KMS-11 (cell line): Measurements from ENCODE around the gene CKAP5.

Experiments
- H2AFZ ChIP-seq: fragments of 200-600 bp; sonication (generic); 2 replicates; pipeline ENCODE4 v1.6.1; 2016; ENCODE audit warnings: antibody characterized with exemption, mixed run types, low read depth
- H3K27ac ChIP-seq: fragments of 200-600 bp; sonication (generic); 2 replicates; pipeline ENCODE4 v1.6.1; 2016; ENCODE audit warnings: mild to moderate bottlenecking, mixed run types
- H3K27me3 ChIP-seq: fragments of 200-600 bp; sonication (generic); 2 replicates; pipeline ENCODE4 v1.6.1; 2017; ENCODE audit warnings: mild to moderate bottlenecking, low read depth, mixed run types, moderate library complexity; ENCODE audit not compliant: insufficient read depth
- H3K36me3 ChIP-seq: fragments of 200-600 bp; sonication (generic); 2 replicates; pipeline ENCODE4 v1.6.1; 2017; ENCODE audit warnings: mild to moderate bottlenecking, mixed run types; ENCODE audit not compliant: insufficient read depth
- H3K4me1 ChIP-seq: fragments of 200-600 bp; sonication (generic); 2 replicates; pipeline ENCODE4 v1.6.1; 2016; ENCODE audit warnings: mild to moderate bottlenecking, low read depth, mixed run types; ENCODE audit not compliant: poor library complexity, severe bottlenecking
- H3K4me2 ChIP-seq: fragments of 200-600 bp; sonication (generic); 2 replicates; pipeline ENCODE4 v1.7.0; 2016; ENCODE audit warnings: mild to moderate bottlenecking, mixed run types
- H3K4me3 ChIP-seq: fragments of 200-600 bp; sonication (generic); IDR thresholded peaks from 2 replicates; pipeline ENCODE4 v1.6.1; 2017; ENCODE audit warnings: low read depth, low read length, mixed read lengths; ENCODE audit not compliant: insufficient read depth
- H3K79me2 ChIP-seq: fragments of 200-600 bp; sonication (generic); 2 replicates; pipeline ENCODE4 v1.6.1; 2016; ENCODE audit warnings: low read depth, mixed run types; ENCODE audit not compliant: insufficient read depth
- H3K9ac ChIP-seq: fragments of 200-600 bp; sonication (generic); 2 replicates; pipeline ENCODE4 v1.6.1; 2016; ENCODE audit warnings: mild to moderate bottlenecking, mixed run types
- H4K20me1 ChIP-seq: fragments of 200-600 bp; sonication (generic); 2 replicates; pipeline ENCODE4 v1.6.1; 2016; ENCODE audit warnings: mild to moderate bottlenecking, mixed run types; ENCODE audit not compliant: insufficient read depth
- TF ChIP-seq, protein P1 (sequence below): fragments of 200-600 bp; sonication (generic); conservative IDR thresholded peaks from 2 replicates; pipeline ENCODE4 v1.6.1; 2017; ENCODE audit warnings: low read depth, mild to moderate bottlenecking, antibody characterized with exemption, low read length, moderate library complexity, mixed read lengths

CKAP5 gene

DNA sequence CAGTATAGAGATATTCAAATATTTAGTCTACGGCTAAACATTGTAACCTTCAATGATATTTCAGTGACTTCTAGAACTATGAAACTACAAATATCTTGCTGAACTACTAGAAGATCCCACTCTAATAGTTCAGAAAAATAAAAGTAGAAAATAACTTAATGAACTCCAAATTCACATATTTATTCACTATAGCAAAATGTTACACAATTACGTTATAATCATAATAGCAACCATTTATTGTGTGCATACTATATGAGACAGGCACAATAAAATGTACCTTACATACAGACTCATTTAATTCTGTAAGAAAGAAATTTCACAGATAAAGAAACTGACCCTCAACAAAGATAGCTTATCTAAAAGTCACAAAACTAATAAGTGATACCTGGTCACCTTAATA lies 69.2 kb downstream of the CKAP5 start:
- H3K9ac ChIP-seq, result no peak overlapping the region
- no peak overlapping the region for H3K4me2 ChIP-seq
- H3K27ac ChIP-seq, result no peak overlapping the region
- H3K79me2 ChIP-seq, result no peaks in the 10 kb centered on the region
- H3K4me1 ChIP-seq, result no peaks in the 10 kb centered on the region
- no peak overlapping the region for H3K4me3 ChIP-seq
- peaks cover 14% of the 10 kb centered on the region; the same call in 1 of the 2 replicates for H3K36me3 ChIP-seq
- H3K27me3 ChIP-seq, result no peaks in the 10 kb centered on the region
- H2AFZ ChIP-seq, result no peak overlapping the region
- TF ChIP-seq, protein P1, sequence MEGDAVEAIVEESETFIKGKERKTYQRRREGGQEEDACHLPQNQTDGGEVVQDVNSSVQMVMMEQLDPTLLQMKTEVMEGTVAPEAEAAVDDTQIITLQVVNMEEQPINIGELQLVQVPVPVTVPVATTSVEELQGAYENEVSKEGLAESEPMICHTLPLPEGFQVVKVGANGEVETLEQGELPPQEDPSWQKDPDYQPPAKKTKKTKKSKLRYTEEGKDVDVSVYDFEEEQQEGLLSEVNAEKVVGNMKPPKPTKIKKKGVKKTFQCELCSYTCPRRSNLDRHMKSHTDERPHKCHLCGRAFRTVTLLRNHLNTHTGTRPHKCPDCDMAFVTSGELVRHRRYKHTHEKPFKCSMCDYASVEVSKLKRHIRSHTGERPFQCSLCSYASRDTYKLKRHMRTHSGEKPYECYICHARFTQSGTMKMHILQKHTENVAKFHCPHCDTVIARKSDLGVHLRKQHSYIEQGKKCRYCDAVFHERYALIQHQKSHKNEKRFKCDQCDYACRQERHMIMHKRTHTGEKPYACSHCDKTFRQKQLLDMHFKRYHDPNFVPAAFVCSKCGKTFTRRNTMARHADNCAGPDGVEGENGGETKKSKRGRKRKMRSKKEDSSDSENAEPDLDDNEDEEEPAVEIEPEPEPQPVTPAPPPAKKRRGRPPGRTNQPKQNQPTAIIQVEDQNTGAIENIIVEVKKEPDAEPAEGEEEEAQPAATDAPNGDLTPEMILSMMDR, result no peak
- H4K20me1 ChIP-seq, result no peaks in the 10 kb centered on the region

DNA sequence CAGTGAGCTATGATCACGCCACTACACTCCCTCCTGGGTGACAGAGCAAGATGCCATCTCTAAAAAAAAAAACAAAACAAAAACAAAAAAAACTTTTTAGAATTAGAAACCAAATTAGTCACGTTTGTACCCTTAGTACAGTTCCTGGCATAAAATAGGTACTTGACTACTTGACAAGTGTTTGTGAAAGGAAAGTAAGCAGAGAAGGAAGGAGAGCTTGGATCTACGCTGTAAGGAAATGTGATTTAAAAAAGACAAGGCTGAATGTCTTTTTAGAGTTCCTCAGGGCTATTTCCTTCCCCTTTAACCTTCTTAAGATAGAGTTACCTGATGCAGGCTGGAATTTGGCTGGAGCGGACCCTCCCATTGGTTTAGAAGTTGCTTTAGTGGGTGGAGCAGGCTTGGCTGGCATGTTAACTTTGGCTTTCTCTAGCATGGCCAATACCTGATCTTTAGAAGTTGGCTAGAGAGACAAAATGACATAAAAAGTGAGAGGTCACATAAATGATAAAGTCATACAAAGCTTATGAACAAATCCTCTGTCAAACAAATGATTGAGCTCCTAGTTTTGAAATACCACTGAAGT lies 76.4 kb downstream of the CKAP5 start:
- Histone ChIP-seq H3K4me2 (no peak overlapping the region), H2AFZ (no peak overlapping the region), H3K4me3 (no peak overlapping the region), H3K27ac (no peak overlapping the region), H3K9ac (no peak overlapping the region), H3K79me2 (no peaks in the 10 kb centered on the region), H4K20me1 (no peaks in the 10 kb centered on the region), H3K27me3 (no peaks in the 10 kb centered on the region), H3K4me1 (no peaks in the 10 kb centered on the region), H3K36me3 (no peaks in the 10 kb centered on the region; the same call in 1 of the 2 replicates)
- TF ChIP-seq, protein P1, result no peak

DNA sequence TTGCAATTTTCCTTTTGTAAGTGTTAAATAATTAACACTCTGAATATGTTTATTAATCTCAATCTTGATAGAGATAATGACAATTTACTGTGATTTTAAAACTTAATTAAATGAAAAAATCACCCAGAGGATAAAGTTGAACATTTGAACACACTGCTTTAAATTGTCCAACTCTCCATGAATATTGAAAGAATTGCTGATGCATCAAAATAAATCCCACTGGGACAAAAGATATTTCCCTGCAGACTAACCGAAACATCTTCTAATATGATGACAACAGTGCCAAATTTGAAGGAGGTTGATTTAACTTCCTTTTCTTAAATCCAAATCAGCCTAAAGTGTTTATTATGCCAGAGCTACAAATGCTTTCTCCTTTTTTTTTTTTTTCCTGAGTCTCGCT lies 79.4 kb downstream of the CKAP5 start:
- Histone ChIP-seq H3K36me3 (no peaks in the 10 kb centered on the region; the same call in 1 of the 2 replicates), H3K79me2 (no peaks in the 10 kb centered on the region), H2AFZ (no peak overlapping the region), H3K4me1 (no peaks in the 10 kb centered on the region), H3K27ac (no peak overlapping the region), H3K27me3 (no peaks in the 10 kb centered on the region), H4K20me1 (no peaks in the 10 kb centered on the region), H3K4me2 (no peak overlapping the region), H3K9ac (no peak overlapping the region), H3K4me3 (no peak overlapping the region)
- TF ChIP-seq, protein P1, result no peak

DNA sequence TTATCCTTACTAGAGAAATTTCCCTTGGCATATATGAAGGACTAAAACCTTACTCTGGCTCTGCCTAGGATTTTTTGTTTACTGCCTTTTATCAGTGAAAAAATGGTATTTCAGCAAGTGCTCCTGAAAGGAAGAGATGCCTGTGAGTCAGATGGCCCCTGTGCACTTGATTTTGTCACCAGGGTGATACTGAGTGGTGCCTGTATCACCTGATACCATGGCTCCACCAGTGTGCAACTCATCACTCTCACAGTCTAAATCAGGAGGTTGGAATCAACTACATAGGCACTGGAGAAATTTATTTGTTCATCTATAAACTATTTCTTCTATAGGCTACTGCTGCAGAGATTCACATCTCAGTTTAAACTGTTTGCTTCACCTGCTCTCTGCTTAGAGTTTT lies 83.8 kb downstream of the CKAP5 start:
- no peak overlapping the region for H2AFZ ChIP-seq
- TF ChIP-seq, protein P1, result no peak
- H3K27me3 ChIP-seq, result no peaks in the 10 kb centered on the region
- H3K27ac ChIP-seq, result no peak overlapping the region
- no peaks in the 10 kb centered on the region; the same call in 1 of the 2 replicates for H3K36me3 ChIP-seq
- H3K9ac ChIP-seq, result no peak overlapping the region
- no peak overlapping the region for H3K4me2 ChIP-seq
- no peak overlapping the region for H3K4me3 ChIP-seq
- H3K79me2 ChIP-seq, result no peaks in the 10 kb centered on the region
- H4K20me1 ChIP-seq, result no peaks in the 10 kb centered on the region
- no peaks in the 10 kb centered on the region for H3K4me1 ChIP-seq
